Activated CD8-positive, alpha-beta T cell treated with anti-CD3 and anti-CD28 coated beads for 36 hours (primary cell): ENCODE measurements around the gene CKLF. TPM values are rescaled to one million over a fixed set of nuclear protein-coding genes. Genes with fewer than 3 reads are reported as not detected.

Experiments
- ATAC-seq: fragments of 200-7000 bp; cut with Tn5 transposase; one replicate; pipeline ENCODE4 v1.10.0; 2021; ENCODE audit warnings: mild to moderate bottlenecking, moderate library complexity
- CTCF ChIA-PET: fragments of 350-600 bp; sonication (Branson Sonifier 250); formaldehyde crosslinking; loops from one replicate; lab custom pipeline; 2021; ENCODE audit warnings: antibody characterized with exemption; lab: Charles Lee
- POLR2A ChIA-PET: fragments of 350-600 bp; sonication (Branson Sonifier 250); formaldehyde crosslinking; loops from one replicate; lab custom pipeline; 2021; ENCODE audit warnings: antibody characterized with exemption; lab: Charles Lee
- DNase-seq: peaks from one replicate; pipeline ENCODE4 v3.0.0-alpha.2; 2020
- H3K27ac Mint-ChIP-seq: one replicate; pipeline ENCODE4 v1.8.0; 2021; ENCODE audit warnings: mild to moderate bottlenecking, mixed read lengths
- H3K27me3 Mint-ChIP-seq: one replicate; pipeline ENCODE4 v1.8.0; 2021; ENCODE audit warnings: mixed read lengths
- H3K36me3 Mint-ChIP-seq: one replicate; pipeline ENCODE4 v1.8.0; 2021; ENCODE audit warnings: low read depth, mixed read lengths
- H3K4me1 Mint-ChIP-seq: one replicate; pipeline ENCODE4 v1.8.0; 2021; ENCODE audit warnings: low read depth, mixed read lengths
- H3K4me3 Mint-ChIP-seq: one replicate; pipeline ENCODE4 v1.8.0; 2021; ENCODE audit warnings: mild to moderate bottlenecking, moderate library complexity, mixed read lengths
- H3K9me3 Mint-ChIP-seq: one replicate; pipeline ENCODE4 v1.8.0; 2021; ENCODE audit warnings: mixed read lengths
- intact Hi-C: fragments of 100-400 bp; cut with micrococcal nuclease; formaldehyde crosslinking; loops from one replicate; pipeline ENCODE4 v1.10.0; 2022
- total RNA-seq, 2 experiments: library from RNA; stranded (reverse); gene quantifications; one replicate each; pipeline ENCODE4 v1.2.3, GENCODE V29; 2021
- TF ChIP-seq, protein P1 (sequence below): fragments of 200-600 bp; IDR thresholded peaks from one replicate; pipeline ENCODE4 v1.8.0; 2022; ENCODE audit warnings: antibody characterized with exemption, mild to moderate bottlenecking

The CKLF gene
- total RNA-seq, 2 experiments from 2014 or later = 99.0 to 99.7 TPM

DNA sequence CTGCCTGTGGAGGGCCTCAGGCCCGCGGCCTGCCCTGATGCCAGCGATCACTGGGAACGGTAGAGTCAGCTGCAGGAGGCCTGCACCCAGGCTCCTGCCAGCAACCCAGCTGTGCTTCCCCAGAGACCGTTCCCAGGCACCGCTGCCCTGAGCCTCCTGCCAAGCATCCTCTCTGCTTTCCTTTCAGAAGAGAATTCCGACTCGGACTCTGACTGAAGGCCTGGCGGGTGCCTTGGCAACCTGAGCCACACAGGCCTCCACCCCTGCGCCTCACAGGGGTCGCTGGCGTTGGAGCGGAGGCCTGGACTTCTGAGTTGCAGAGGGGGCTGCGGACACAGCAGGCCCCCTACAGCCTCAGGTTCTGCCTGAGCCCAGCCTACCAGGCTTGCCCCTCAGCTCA is 60.0 kb downstream of the CKLF start:
- no peak overlapping the region for H3K4me3 Mint-ChIP-seq
- DNase-seq = no peak

DNA sequence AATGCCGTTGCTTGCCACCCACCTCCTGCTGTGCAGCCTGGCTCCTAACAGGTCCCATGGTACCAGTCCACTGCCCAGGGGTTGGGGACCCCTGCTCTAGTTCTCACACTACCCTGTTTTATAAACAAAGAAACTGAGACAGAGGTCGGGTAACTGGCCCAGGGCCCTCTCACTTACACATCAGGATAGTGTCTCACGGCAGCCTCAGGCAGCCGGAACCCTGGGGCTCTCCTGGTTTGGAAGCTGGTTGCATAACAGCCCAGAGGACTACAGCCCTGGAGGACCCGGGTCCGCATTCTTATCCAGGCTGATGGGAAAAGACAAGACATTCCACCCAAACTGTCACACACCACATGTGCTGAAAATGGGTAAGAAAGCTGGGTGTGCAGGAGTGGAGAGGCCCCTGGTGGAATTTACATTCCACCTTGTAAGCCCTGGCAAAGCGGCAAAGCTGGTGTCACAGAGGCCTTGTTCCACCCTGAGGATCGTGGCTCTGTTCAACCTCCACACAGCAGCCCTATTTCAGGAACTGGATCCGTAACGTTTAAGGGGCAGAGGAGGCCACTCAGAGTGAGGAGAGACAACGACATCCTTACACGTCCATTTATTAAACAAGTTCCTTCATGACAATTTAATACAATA is 61.9 kb downstream of the CKLF start:
- ATAC-seq (no peak), DNase-seq (no peak)
- Mint-ChIP-seq H3K4me1 (no peaks in the 10 kb centered on the region), H3K27ac (no peak overlapping the region), H3K27me3 (no peaks in the 10 kb centered on the region), H3K36me3 (peaks cover 16% of the 10 kb centered on the region), H3K9me3 (no peaks in the 10 kb centered on the region), H3K4me3 (no peak overlapping the region)
- intact Hi-C loops = no loop called here
- TF ChIP-seq, protein P1, sequence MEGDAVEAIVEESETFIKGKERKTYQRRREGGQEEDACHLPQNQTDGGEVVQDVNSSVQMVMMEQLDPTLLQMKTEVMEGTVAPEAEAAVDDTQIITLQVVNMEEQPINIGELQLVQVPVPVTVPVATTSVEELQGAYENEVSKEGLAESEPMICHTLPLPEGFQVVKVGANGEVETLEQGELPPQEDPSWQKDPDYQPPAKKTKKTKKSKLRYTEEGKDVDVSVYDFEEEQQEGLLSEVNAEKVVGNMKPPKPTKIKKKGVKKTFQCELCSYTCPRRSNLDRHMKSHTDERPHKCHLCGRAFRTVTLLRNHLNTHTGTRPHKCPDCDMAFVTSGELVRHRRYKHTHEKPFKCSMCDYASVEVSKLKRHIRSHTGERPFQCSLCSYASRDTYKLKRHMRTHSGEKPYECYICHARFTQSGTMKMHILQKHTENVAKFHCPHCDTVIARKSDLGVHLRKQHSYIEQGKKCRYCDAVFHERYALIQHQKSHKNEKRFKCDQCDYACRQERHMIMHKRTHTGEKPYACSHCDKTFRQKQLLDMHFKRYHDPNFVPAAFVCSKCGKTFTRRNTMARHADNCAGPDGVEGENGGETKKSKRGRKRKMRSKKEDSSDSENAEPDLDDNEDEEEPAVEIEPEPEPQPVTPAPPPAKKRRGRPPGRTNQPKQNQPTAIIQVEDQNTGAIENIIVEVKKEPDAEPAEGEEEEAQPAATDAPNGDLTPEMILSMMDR = no peak
- ChIA-PET POLR2A (no interaction called here), CTCF (interaction anchor here (1.6 kb wide), 2 partner anchors 36 to 46 kb away, joined by 3 to 6 read pairs; no protein-coding TSS in a partner anchor)

More for the DNA sequence above, 60.0 kb downstream of the CKLF start:
- ATAC-seq = no peak
- intact Hi-C loops = no loop called here
- TF ChIP-seq, protein P1 = no peak
- H3K27ac Mint-ChIP-seq = no peak overlapping the region
- POLR2A ChIA-PET = interaction anchor here (0.9 kb wide), 1 partner anchor 34 kb away, joined by 3 read pairs; no protein-coding TSS in a partner anchor
- H3K9me3 Mint-ChIP-seq = no peaks in the 10 kb centered on the region
- H3K27me3 Mint-ChIP-seq = no peaks in the 10 kb centered on the region
- H3K36me3 Mint-ChIP-seq = peaks cover 23% of the 10 kb centered on the region
- H3K4me1 Mint-ChIP-seq = peaks cover 14% of the 10 kb centered on the region
- CTCF ChIA-PET = interaction anchor here (0.6 kb wide), 1 partner anchor 8 kb away, joined by 3 read pairs; no protein-coding TSS in a partner anchor

Other genes starting within 250 kb of the CKLF start
- gene CDH5, start 185.9 kb upstream of the CKLF start, total RNA-seq = not detected
- not detected for gene BEAN1, start 125.3 kb upstream of the CKLF start, total RNA-seq
- gene TK2, start 2.5 kb upstream of the CKLF start, total RNA-seq = 1 to 10 TPM; 3.2 to 4.4 TPM
- 1 to 10 TPM; 5.4 to 6.2 TPM for gene CMTM1, start 13.9 kb downstream of the CKLF start, total RNA-seq
- gene CMTM2, start 26.9 kb downstream of the CKLF start, total RNA-seq = under 1 TPM in 1 of 2 experiments, not detected in 1; 0.29 TPM
- 10 to 100 TPM; 48.0 to 49.4 TPM for gene CMTM3, start 52.1 kb downstream of the CKLF start, total RNA-seq
- 1 to 10 TPM; 3.2 to 3.5 TPM for gene CMTM4, start 144.2 kb downstream of the CKLF start, total RNA-seq
- gene DYNC1LI2, start 199.0 kb downstream of the CKLF start, total RNA-seq = 10 to 100 TPM; 35.0 to 39.5 TPM
- gene TERB1, start 249.0 kb downstream of the CKLF start, total RNA-seq = under 1 TPM in 1 of 2 experiments, not detected in 1; 0.14 TPM